HUES48 (cell line): Measurements from ENCODE around the gene HMOX1.

Experiments
- H3K27ac ChIP-seq: one replicate; pipeline ENCODE4 v1.7.0; 2013; ENCODE audit warnings: low read depth, low read length, inconsistent platforms
- H3K27me3 ChIP-seq: 2 replicates; pipeline ENCODE4 v1.6.1; 2013; ENCODE audit warnings: mild to moderate bottlenecking, low read length; ENCODE audit not compliant: control insufficient read depth, insufficient read depth
- H3K36me3 ChIP-seq: 2 replicates; pipeline ENCODE4 v1.6.1; 2013; ENCODE audit warnings: low read length; ENCODE audit not compliant: control insufficient read depth, insufficient read depth
- H3K4me1 ChIP-seq: 2 replicates; pipeline ENCODE4 v1.6.1; 2013; ENCODE audit warnings: mild to moderate bottlenecking, low read length; ENCODE audit not compliant: control insufficient read depth, insufficient read depth
- H3K4me3 ChIP-seq: 2 replicates; pipeline ENCODE4 v1.5.1; 2013; ENCODE audit warnings: mild to moderate bottlenecking, low read depth, low read length
- H3K9ac ChIP-seq: 2 replicates; pipeline ENCODE4 v1.6.1; 2013; ENCODE audit warnings: mild to moderate bottlenecking, low read depth, low read length, moderate library complexity
- H3K9me3 ChIP-seq: 2 replicates; pipeline ENCODE4 v1.6.1; 2013; ENCODE audit warnings: low read length; ENCODE audit not compliant: control insufficient read depth, insufficient read depth

The HMOX1 gene

GRCh38 chr22:35369996-35370395 lies 10.9 kb upstream of the HMOX1 start:
- Histone ChIP-seq H3K9me3 (no peaks in the 10 kb centered on the region), H3K36me3 (no peaks in the 10 kb centered on the region), H3K9ac (no peak overlapping the region), H3K27me3 (no peaks in the 10 kb centered on the region), H3K4me3 (no peak overlapping the region), H3K27ac (no peak overlapping the region), H3K4me1 (peaks cover 16% of the 10 kb centered on the region)

GRCh38 chr22:35373781-35374180 lies 7.1 kb upstream of the HMOX1 start:
- H3K4me3 ChIP-seq = no peak overlapping the region
- peaks cover 36% of the 10 kb centered on the region for H3K4me1 ChIP-seq
- no peak overlapping the region for H3K9ac ChIP-seq
- H3K27ac ChIP-seq = no peak overlapping the region
- H3K9me3 ChIP-seq = no peaks in the 10 kb centered on the region
- no peaks in the 10 kb centered on the region for H3K36me3 ChIP-seq
- H3K27me3 ChIP-seq = no peaks in the 10 kb centered on the region

GRCh38 chr22:35375031-35375430 lies 5.9 kb upstream of the HMOX1 start:
- peaks cover 35% of the 10 kb centered on the region for H3K4me1 ChIP-seq
- H3K27ac ChIP-seq = no peak overlapping the region
- H3K9ac ChIP-seq = no peak overlapping the region

DNA sequence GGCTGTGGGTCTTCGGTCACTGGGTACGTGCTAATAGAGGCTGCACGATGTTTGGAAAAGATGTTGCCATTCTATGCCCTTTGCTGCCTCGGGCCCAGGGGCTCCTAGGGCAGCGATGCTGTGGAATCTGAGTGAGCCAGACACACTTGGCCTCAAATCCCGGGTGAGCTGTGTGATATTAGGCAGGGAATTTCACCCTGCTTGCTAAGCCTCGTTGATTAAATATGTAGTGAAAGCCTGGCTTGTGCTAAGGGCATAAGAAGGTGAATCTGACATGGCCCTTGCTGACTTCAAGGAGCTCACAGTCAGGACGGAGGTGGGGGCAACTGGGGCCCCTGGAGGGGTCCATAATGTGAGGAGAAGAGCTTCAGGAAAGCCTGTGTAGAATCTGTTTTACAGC lies 5.4 kb upstream of the HMOX1 start:
- no peaks in the 10 kb centered on the region for H3K9me3 ChIP-seq
- peak overlapping the region; percentile 1 for H3K27ac ChIP-seq
- no peaks in the 10 kb centered on the region for H3K36me3 ChIP-seq
- H3K4me3 ChIP-seq = no peak overlapping the region
- no peak overlapping the region for H3K9ac ChIP-seq
- peaks cover 38% of the 10 kb centered on the region for H3K4me1 ChIP-seq
- H3K27me3 ChIP-seq = no peaks in the 10 kb centered on the region

More at GRCh38 chr22:35375031-35375430, 5.9 kb upstream of the HMOX1 start:
- Histone ChIP-seq H3K4me3 (no peak overlapping the region), H3K27me3 (no peaks in the 10 kb centered on the region), H3K36me3 (no peaks in the 10 kb centered on the region), H3K9me3 (no peaks in the 10 kb centered on the region)

- H3K9me3 ChIP-seq = no peaks in the 10 kb centered on the region
- peak overlapping the region; percentile 53 for H3K9ac ChIP-seq
- H3K36me3 ChIP-seq = no peaks in the 10 kb centered on the region
- H3K27me3 ChIP-seq = peaks cover 4% of the 10 kb centered on the region; the same call in 1 of the 2 replicates
- H3K4me3 ChIP-seq = no peak overlapping the region
- peak overlapping the region; percentile 96 for H3K27ac ChIP-seq
- peaks cover 46% of the 10 kb centered on the region for H3K4me1 ChIP-seq
Measured at GRCh38 chr22:35376728-35377472, 4.0 kb upstream of the HMOX1 start.

DNA sequence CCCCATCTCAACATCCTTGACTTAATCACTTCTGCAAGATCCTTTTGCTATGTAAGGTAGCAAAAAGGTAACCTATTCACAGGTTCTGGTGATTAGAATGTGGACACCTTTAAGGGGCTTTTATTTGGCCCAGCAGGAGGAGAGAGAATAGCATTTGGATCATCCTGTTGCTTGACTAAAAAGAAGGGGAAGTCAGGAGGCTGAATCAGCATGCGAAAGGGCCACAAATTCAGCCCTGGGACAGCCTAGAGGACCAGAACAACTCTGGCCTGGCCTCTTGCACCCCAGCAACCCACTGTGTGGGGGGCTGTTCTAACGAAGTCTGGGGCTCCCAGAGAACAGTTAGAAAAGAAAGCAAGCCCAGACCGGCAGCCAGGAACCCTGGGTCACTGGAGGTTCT lies 3.2 kb upstream of the HMOX1 start:
- Histone ChIP-seq H3K4me1 (peaks cover 43% of the 10 kb centered on the region), H3K36me3 (no peaks in the 10 kb centered on the region), H3K27ac (peak overlapping the region; percentile 96), H3K9ac (peak overlapping the region; percentile 43; the same call in 1 of the 2 replicates), H3K4me3 (no peak overlapping the region), H3K27me3 (peaks cover 4% of the 10 kb centered on the region; the same call in 1 of the 2 replicates), H3K9me3 (no peaks in the 10 kb centered on the region)

GRCh38 chr22:35378621-35379020 lies 2.3 kb upstream of the HMOX1 start:
- Histone ChIP-seq H3K9me3 (no peaks in the 10 kb centered on the region), H3K36me3 (peaks cover under 1% of the 10 kb centered on the region; the same call in 1 of the 2 replicates), H3K4me1 (peaks cover 43% of the 10 kb centered on the region), H3K27me3 (peaks cover 4% of the 10 kb centered on the region; the same call in 1 of the 2 replicates), H3K4me3 (no peak overlapping the region), H3K9ac (no peak overlapping the region), H3K27ac (peak overlapping the region; percentile 96)

GRCh38 chr22:35379146-35379993 lies 1.5 kb upstream of the HMOX1 start:
- H3K9ac ChIP-seq = no peak overlapping the region
- H3K4me1 ChIP-seq = peaks cover 43% of the 10 kb centered on the region
- H3K36me3 ChIP-seq = peaks cover 4% of the 10 kb centered on the region; the same call in 1 of the 2 replicates
- H3K9me3 ChIP-seq = no peaks in the 10 kb centered on the region
- H3K4me3 ChIP-seq = no peak overlapping the region
- H3K27me3 ChIP-seq = peaks cover 4% of the 10 kb centered on the region; the same call in 1 of the 2 replicates
- H3K27ac ChIP-seq = peak overlapping the region; percentile 96

DNA sequence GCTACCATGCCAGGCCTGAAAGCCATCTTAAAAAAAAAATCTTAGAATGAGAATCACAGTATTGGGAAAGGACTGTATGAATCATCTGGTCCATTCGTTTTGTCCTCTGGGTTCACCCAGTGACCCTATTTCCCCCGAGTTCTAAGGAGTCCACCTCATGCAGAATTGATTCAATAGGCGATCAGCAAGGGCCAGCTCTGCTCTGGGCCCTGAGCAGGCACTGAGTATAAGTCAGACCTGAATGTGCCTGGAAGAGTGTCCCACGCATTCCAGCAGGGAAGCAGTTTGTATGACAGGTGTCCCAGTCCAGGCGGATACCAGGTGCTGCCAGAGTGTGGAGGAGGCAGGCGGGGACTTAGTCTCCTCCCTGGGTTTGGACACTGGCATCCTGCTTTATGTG lies 883 bp upstream of the HMOX1 start:
- Histone ChIP-seq H3K27ac (no peak overlapping the region), H3K36me3 (peaks cover 4% of the 10 kb centered on the region; the same call in 1 of the 2 replicates), H3K9me3 (no peaks in the 10 kb centered on the region), H3K9ac (no peak overlapping the region), H3K27me3 (peaks cover 4% of the 10 kb centered on the region; the same call in 1 of the 2 replicates), H3K4me3 (no peak overlapping the region), H3K4me1 (peaks cover 43% of the 10 kb centered on the region)

- H3K27ac ChIP-seq = peak overlapping the region; percentile 16
- H3K4me1 ChIP-seq = peaks cover 41% of the 10 kb centered on the region
- H3K4me3 ChIP-seq = peak overlapping the region; percentile 56
- H3K36me3 ChIP-seq = peaks cover 4% of the 10 kb centered on the region; the same call in 1 of the 2 replicates
- H3K9me3 ChIP-seq = no peaks in the 10 kb centered on the region
- H3K9ac ChIP-seq = peak overlapping the region; percentile 14; the same call in 1 of the 2 replicates
- H3K27me3 ChIP-seq = peaks cover 4% of the 10 kb centered on the region; the same call in 1 of the 2 replicates
Measured at GRCh38 chr22:35381424-35382009, 621 bp downstream of the HMOX1 start.
